GM04504 (cell line): ENCODE results near the gene BANP.
"Not testable (repeated sequence)": the region's sequence is repeated elsewhere in the genome, so short reads cannot be mapped to it uniquely, and the experiment has no call there.

Experiments
- DNase-seq: peaks from one replicate; pipeline ENCODE4 v3.0.0-alpha.2; 2012; ENCODE audit warnings: low read depth

Gene BANP

GRCh38 chr16:88015806-88016140, 64.5 kb downstream of the BANP start:
- DNase-seq, result no peak

DNA sequence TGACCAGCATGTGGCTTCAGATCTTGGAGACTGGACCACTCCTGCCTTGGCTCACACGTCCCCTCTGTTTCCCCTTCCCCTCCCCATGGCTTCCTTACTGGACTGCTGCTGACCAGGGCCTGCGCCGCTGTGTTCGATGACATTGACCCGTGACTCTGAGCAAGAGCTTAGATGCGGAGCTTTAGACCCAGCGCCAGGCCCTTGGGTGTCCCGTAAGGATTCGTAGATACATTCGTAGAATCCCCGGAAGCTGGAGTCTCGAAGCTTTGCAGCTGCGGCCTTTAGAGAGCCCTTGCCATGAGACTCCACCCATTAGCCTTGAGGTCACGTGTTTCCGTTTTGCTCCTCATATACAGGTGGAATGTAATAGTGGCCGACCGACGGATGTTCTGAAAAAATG, 65.2 kb downstream of the BANP start:
- DNase-seq, result not testable (repeated sequence)

GRCh38 chr16:88016964-88017363, 65.7 kb downstream of the BANP start:
- DNase-seq, result no peak

GRCh38 chr16:88017587-88018101, 66.4 kb downstream of the BANP start:
- no peak for DNase-seq

- not testable (repeated sequence) for DNase-seq
Observed at GRCh38 chr16:88018382-88018781, 67.1 kb downstream of the BANP start.

DNA sequence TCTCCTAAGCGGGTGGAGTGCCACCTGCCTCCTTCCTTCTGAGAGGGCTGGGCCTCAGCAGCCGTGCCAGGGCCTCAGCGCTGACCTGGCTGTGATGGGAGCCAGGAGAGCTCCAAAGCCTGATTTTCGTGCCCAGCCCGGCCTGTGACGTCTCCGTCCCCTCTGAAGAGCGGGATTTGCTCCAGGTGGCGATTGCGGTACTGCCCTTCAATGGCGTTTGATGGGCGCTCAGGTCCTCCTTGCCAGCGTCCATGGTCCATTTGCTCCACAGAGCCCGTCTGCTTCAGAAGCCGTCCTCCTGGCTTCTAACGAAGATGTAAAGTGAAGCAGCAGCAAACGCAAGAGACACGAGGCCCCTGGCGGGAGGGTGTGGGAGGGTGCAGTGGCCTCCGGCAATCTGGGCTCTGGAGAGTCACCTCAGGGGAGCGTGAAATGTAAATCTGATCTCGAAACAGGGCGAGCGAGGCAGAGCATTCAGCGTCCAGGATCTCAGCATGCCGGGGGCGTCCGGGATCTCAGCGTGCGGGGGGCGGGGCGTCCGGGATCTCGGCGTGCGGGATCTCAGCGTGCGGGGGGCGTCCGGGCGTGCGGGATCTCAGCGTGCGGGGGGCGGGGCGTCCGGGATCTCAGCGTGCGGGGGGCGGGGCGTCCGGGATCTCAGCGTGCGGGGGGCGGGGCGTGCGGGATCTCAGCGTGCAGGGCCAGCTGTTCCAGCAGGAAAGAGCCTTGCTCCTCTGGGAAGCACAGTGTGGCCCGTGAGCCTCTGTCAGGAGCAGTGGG, 68.0 kb downstream of the BANP start:
- DNase-seq, result not testable (repeated sequence)

- DNase-seq, result no peak
Observed at GRCh38 chr16:88019821-88020515, 68.7 kb downstream of the BANP start.

DNA sequence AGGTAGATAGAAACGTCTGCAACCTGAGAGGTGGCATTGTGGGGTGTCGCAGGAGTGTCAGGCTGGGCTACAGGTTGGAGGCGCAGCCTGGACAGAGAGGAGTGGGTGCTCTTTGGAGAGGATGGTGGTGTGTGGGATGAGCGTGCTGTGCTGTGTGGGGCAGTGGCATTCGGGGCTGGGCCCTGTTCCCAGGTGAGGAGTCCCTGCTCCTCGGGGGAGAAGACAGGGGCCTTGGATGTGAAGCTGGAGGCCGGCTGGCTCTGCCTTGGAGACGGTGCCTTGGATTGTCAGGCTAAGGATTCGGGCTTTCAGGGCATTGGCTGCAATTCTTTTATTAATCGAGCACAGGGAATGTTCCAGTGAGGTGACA, 69.3 kb downstream of the BANP start:
- DNase-seq, result no peak

GRCh38 chr16:88021041-88021970, 70.1 kb downstream of the BANP start:
- not testable (repeated sequence) for DNase-seq

DNA sequence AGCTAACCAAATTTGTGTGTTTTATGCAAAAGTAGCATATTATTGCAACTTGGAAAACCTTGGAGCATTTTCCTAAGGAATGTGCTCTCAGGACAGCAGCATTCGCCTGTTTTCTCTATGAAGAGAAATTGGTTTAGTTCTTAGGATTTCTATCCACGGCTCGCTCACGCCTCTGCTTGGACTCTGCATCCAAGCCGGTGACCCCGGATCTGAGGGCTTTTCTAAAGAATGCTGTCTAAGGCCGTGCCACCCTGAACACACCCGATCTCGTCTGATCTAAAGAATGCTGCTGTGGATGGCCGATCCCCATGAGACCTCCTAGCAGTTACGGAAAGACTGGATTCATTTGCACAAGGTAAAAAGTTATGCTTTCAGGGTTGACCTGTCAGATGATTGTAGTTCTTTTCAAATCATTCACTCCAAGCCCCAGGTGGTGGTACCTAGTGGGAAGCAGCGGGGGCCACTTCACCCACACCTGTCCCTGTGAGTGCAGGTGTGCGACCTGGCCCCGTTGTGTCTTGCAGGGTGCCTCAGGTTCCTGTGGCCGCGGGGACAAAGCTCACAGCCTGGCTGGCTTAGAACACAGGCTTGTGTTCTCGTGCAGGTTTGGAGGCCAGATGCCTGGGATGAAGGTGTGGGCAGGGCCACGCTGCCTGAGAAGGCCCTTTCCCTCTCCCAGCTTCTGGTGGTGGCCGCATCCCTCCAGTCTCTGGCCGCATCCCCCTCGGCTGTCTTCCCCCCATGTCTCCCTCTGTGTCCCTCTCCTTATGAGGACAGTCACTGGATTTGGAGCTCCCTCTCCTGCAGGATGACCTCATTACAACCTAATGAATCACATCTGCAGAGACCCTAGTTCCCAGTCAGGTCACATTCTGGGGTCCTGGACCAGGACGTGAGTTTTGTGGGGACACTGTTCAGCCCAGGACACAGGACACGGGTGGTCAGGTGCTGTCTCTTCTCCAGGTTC, 71.1 kb downstream of the BANP start:
- no peak for DNase-seq

GRCh38 chr16:88023366-88023765, 72.1 kb downstream of the BANP start:
- DNase-seq, result no peak

DNA sequence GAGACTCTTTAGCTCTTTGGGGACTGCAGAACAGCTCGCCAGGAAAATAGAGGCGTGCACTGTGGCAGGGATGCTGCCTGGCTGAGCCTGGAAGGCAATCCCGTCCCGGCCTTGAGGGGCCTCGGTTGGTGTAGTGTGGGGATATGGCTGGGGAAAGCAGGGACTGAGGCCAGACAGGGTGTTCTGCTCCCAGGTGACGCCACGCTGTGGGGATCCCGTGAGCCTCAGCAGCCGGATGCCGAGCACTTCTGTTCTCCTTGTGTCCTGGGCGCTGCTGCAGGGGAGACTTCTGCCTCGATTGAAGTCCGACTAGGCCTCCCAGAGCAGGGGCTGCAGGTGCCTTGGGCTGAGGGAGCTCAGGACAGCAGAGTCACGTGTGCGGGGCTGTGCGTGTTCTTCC, 72.6 kb downstream of the BANP start:
- DNase-seq, result no peak

DNA sequence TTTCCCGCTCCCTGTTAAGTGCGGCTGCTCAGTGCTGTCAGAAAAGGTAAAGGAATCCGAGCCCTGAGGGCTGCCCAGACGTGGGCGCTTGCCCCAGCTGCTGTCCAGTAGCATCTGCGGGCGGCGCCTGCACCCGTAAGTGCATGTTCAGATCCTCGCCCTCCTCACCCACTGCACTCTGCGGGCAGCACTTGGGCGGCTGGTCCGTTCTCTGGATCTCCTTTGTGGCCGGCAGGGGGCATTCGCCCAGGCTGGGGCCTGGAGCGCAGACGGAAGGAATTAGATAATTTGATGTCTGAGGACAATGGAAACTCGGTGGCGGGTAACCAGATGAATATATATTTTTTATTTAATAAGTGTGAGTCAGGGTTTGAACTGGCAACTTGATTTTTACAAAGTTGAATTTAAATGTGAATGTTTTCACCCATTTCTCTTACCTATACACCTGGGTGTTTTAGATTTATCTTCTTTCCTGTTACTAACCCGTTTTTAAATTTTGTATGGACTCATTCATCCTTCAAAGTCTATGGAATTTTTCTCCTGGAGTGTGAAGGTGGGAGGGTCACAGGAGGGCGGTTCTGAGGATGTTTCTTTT, 73.4 kb downstream of the BANP start:
- DNase-seq, result peak; percentile 24

DNA sequence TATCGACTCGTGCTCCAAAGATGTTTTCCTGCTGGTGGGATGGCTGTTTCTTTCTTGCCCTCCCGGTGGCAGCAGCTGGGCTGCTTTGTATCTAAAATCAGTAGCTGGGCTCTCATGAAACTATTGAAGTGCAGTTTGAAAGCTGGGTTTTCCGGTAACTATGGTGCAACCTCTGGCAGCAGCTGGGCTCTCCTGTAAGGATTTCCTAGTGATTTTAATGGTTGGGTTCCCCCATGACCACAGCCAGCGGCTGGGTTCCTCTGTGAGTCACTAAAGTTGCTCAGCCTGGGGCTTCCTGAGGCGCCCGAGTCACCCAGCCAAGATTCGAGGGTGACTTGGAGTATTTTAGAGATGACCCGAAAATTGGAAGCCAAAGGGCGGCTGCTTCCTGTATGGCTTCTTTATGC, 73.9 kb downstream of the BANP start:
- peak; percentile 69 for DNase-seq

DNA sequence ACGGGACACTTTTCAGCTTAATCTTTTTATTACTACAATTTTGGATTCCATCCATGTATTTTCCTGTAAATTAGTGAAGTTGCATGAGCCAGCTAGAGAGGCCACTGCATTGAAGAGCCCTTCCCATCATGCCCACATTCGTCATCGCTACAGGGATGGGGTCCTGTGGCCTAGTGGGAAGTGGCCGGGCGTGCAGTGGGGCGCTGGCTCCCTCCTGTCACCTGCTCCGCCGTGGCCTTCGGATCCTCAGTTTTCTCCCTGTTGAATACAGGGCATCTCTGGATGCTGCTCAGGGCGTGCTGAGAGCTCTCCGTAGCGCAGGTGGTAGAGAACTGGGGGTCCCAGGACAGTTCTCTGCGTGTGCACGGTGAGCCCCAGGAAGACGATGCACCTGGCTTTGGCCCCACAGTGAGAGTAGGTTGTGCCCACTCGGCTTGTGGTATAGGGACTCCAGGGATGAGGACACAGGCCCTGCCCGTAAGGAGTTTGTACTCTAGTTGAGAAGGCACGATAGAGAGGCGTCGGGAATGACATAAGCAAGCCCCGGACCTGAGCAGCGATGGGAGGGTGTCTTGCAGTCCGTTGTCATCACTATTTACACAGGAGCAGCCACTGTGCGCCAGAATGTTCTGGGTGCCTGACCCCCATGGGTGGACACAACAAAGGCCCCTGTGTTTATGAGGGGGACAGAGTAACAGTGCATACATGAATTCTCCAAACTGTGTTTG, 74.8 kb downstream of the BANP start:
- not testable (repeated sequence) for DNase-seq

- DNase-seq, result no peak
Observed at GRCh38 chr16:88026964-88027938, 76.0 kb downstream of the BANP start.

GRCh38 chr16:88028177-88028930, 77.1 kb downstream of the BANP start:
- DNase-seq, result not testable (repeated sequence)

DNA sequence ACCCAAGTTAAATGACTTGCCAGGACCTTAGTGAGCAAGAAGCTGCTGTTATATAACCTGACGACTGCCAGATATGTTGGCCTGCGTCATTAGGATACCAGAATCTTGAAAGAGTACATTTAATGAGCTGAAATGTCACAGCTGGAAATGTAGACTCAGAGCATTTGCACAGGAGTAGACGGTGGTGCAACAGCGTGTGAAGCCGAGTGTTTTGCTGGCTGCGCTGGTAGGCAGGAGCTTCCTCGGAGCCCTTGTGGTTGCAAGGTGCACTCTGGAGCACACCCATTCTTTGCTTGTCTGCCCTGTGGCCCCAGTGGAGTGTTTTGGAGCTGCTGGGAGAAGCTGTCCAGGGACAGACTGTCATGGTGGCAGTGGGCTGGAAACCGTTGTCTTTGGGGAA, 79.3 kb downstream of the BANP start:
- no peak for DNase-seq
